ENCODE results near the gene BCL2L1.

GRCh38 chr20:31642837-31643236 lies 79.8 kb downstream of the BCL2L1 start:
- TF ChIP-seq CTCF (IDR thresholded peaks at IDR 0.05 in 2 of 3, conservative IDR thresholded peaks at IDR 0.05 in 1 of 3; ENCODE audit: borderline replicate concordance in 1 of 3, insufficient read depth in 1 of 3, low read depth in 2 of 3, low read length in 2 of 3) (no peak), REST (IDR thresholded peaks at IDR 0.05; ENCODE audit: low read depth) (no peak), EZH2 (IDR thresholded peaks at IDR 0.05) (no peak), SP1 (IDR thresholded peaks at IDR 0.05; ENCODE audit: low read depth) (no peak), ATF3 (IDR thresholded peaks at IDR 0.05) (no peak), EZH2phosphoT487 (IDR thresholded peaks at IDR 0.05; ENCODE audit: borderline replicate concordance) (no peak), POLR2A (IDR thresholded peaks at IDR 0.05; ENCODE audit: borderline replicate concordance, extremely low read depth, insufficient read depth, insufficient read length) (no peak), SRF (IDR thresholded peaks at IDR 0.05; ENCODE audit: low read depth) (no peak)

Measured in HCT116 (cell line).